Measurements from ENCODE around the gene NDST1.

The NDST1 gene

DNA sequence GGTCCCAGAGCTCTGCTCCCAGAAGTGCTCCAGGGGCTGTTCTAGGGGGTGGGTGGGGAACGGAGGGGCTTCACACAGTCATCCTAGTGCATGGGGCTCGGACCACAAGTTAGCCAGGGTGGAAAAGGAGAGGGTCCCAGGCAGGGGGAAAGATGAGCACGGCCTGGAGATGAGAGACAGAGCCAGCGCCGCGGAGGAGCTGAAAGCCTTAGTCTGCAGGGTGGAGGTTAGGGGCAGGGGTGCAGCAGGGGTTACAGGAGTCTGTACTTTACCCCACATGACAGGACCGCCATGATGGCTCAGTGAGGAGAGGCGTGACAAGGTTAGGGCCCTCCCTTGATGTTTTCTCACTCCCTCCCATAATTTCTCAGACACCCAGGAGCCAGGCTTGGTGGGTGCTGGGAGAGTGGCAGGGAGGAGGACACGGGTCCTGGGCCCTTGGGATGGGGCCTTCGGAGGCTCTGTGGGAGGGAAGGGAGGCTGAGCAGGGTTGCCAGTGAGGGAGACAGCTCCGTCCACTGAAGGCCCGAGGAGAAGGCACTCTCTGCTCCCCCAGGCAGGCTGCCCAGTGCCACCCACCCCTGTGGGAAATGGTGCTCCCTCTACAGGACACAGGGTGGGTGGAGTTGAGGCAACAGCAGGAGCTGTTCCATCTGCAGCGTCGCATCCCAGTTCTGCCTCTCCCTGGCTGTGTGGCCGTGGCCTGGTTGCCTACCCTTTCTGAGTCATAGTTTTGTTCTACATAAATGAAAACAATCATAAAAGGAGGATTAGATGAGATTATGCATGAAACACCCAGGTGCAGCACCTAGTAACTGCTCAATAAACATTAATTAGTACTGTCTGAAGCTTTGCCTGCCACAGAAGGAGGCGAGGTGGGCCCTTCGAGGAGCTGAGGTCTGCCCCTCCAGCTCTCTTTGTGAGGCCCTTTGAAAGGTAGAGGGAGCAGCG, 66.2 kb downstream of the NDST1 start:
- peak; percentile 9 for DNase-seq

DNA sequence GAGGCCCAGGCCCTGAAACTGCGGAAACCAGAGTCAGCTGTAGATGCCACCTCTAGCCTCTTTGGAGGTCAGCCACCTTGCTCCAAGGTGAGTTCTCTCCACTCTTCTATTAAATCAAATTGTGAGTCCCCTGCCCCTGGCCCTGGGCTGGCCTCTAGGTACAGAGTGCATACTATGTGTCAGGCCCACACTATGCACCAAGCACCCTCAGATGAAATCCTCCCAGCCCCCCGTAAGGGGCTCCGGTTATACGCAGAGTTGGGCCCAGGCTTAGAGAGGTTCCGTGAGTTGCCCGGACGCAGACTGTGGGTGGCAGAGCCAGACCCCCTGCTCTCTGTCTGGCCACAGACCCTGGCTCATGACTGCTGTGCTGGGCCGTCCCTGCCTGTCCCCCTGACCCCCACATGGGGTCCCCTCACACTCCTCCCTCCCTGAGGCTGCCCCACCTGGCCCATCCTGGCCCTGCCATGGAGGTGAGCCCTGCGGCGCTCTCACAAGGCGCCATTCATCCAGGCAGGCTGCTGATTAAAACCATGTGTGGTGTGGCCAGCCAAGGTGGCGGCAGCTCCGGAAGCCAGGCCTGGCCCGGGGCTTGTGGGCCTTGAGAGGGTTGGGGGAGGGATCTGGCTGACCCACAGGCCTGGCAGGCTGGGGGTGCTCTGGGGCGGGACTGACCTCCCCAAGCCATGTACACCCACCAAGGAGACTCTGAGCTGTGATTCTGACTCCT, 67.1 kb downstream of the NDST1 start:
- DNase-seq: no peak

DNA sequence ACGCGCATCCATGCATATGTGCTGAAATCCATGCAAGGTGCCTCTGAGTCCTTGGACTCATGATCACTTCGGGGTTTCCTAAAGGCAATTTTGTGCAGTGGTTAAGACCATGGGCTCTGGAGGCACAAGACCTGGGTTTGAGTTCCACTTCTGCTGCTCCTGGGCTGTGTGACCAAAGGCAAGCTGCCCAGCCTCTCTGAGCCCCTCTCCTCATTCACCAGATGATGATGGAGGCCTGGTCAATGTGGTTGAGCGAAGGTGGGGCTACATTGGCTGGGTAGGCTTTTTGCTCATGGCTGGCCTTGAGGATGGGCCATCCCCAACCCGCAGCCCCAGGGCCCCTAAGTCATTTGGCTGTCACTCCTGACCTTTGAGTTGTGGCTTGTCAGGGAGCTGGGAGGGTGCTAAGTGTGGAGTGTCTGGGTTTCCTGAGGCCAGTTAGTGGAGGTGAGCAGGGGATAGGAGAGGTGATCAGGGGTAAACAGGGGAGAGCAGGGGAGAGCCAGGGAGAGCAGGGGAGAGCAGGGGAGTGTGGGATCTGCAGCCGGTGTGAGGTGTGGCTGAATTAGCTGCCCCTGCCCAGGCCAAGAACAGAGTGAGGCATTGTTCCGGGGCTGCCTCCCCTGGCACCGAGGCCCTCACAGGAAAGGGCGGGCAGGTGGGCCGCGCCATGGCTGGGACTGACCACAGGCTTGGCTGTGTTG, 68.0 kb downstream of the NDST1 start:
- DNase-seq: no peak

DNA sequence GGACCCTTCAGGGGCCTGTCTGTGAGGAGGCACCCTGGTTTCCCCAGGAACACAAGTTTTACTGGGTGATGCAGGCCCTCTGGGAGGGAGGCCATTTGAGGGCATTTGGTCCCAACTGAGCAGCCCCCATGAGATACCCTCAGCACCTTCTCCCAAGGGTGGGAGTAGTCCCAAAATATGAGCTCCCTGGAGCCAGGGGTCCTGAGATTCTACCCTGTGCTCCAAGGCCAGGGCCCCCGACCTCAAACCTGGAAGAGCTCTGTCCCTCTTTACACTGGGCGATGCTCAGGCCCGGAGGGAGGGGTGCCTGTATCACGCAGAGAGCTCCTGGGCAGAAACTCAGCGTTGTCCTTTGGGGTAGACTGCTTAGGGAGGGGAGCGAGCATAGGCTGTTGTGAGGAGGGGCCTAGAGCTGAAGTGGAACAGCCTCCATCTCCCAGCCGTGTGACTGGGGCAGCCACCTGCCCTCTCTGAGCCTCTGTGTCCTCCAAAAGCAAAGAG, 68.6 kb downstream of the NDST1 start:
- no peak for DNase-seq

DNA sequence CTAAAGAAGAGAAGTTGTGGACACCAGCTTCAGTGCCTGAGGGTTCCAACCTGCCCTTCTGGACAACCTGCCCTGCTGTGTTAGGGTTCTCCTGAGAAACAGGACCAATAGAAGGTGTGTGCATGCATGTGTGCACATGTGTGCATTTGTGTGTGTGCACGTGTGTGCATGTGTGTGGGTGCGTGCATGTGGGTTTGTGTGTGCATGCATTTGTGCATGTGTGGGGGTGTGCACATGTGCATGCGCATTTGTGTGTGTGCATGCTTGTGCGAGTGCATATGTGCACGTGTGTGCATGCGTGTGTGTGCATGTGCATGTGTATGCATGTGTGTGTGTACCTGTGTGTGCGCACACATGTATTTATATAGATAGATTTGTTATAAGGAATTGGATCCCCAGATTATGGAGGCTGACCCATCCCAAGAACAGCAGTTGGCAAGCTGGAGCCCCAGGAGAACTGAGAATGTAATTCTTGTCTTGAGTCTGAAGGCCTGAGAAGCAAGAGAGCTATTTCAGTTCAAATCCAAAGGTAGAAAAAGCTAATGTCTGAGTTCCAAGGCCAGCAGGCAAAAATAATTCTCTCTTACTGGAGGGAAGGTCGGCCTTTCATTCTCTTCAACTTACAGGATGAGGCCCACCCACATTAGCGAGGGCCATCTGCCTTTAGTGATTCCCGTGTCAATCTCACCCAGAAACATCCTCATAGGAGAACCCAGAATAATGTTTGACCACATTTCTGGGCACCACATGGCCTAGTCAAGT, 69.6 kb downstream of the NDST1 start:
- no peak for DNase-seq

DNA sequence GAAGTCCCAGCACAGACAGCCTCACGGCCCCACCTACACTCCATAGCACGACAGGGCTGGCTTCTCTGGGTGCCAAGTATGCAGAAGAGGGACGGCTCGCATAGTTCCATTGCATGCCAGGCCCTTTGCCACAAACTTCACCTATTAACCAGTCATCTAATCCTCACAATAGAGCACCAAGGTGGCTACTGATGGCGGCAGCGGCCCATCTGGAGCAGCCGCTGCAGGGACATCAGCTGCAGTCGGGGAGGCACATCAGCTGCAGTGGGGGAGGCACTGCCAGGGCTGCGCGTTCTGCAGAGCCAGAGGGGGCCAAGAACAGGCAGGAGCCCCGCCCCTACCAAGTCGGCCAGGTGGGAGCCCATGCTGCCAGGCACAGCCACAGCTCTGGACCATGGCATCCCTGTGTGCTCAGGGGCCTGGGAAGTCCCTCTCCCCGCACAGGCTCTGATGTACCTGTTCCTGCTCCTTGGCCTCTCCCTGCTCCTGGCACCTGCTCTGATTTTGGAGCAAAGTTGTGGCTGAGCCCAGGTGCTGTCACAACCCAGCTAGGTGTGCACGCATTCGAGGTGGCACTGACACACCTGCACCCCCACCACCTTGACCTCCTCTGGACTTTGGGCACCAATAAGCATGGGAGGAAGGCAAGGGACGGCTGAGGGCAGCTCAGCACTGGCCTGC, 71.0 kb downstream of the NDST1 start:
- no peak for DNase-seq

DNA sequence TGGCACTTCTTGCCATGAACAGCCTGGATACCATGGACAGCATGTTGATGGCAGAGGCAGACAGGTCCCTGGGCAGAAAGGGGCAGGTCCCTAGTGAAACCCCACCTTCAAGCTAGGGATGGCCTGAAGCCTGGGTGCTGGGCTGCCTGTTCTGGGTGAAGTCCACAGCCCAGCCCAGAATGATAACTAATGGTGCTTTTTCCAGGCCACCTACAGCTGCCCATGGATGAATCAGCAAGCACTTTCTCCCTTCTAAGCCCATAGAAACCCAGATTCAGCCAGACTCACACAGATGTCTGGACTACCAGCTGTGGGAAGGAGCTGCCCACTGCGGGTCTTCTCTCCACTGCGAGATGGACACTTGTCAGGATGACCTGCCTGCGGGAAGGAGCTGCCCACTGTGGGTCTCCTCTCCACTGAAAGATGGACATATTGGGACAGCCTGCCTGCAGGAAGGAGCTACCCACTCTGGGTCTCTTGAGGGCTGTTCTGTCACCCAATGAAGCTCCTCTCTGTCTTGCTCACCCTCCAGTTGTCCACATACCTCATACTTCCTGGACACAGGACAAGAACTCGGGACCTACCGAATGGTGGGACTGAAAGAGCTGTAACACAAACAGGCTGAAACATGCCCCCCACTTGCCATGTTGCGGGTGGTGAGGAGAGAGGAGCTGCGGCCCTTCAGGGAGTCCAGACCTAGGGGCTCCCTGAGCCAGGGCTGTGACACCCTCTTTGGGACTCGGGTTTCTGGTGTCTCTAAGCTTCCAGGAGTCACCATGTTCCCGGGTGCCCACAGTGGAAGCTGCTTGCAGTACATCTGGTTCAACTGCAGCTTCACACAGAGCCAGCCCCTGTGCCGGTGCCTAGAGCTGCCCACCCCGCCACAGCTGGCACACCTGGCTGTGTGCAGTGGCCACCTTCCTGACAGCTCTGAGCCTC, 71.8 kb downstream of the NDST1 start:
- DNase-seq: no peak

DNA sequence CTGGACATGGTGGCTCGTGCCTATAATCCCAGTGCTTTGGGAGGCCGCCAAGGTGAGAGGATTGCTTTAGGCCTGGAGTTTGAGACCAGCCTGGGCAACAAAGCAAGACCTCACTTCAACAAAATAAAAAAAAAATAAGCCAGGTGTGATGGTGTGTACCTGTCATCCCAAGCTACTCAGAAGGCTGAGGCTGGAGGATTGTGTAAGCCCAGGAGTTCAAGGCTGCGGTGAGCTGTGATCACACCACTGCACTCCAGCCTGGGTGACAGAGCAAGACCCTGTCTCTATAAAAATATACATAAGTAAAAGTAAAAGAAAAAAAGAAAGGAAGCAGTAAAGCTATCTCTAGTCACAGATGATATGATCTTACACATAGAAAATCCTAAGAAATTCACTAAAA, 73.0 kb downstream of the NDST1 start:
- no peak for DNase-seq

DNA sequence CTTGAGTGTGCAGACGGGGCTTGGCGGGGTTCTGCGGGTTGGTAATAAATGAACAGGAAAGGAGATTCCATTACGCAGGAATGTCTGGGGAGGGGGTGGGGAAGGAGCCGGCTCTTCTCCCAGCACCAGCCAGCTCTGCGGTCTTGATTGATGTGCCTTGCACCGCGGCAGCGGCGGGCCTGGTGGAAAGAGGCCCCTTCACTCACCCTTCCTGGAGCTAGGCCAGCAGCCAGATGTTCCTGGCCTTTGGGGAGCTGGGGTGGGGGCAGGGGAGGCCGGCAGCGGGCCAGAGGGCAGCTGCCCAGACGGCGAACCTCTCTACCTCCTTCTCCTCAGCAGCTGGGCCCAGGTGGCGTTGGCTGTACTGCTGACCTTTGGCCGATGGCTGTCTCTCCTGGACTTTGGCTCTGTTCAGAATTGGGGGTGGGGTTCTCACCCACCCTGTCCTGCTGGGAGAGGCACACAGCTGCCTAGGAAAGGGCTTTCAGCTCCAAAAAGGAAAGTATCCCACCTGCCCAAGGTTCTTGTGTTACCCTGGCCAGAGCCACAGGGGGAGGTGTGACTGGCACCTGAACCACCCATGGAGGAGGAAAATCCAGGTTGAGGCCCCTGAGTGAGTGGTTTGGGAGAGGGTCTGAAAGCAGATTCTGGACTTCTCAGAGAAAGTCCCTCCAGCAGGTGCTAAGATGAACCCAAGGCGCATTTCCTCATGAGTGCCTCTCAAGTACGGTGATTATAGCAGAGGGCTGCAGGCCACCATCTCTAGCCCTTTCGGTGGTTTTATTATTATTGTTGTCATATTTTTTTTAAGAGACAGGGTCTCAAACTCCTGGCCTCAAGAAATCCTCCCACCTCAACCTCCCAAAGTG, 74.5 kb downstream of the NDST1 start:
- peak; percentile 72 for DNase-seq

DNA sequence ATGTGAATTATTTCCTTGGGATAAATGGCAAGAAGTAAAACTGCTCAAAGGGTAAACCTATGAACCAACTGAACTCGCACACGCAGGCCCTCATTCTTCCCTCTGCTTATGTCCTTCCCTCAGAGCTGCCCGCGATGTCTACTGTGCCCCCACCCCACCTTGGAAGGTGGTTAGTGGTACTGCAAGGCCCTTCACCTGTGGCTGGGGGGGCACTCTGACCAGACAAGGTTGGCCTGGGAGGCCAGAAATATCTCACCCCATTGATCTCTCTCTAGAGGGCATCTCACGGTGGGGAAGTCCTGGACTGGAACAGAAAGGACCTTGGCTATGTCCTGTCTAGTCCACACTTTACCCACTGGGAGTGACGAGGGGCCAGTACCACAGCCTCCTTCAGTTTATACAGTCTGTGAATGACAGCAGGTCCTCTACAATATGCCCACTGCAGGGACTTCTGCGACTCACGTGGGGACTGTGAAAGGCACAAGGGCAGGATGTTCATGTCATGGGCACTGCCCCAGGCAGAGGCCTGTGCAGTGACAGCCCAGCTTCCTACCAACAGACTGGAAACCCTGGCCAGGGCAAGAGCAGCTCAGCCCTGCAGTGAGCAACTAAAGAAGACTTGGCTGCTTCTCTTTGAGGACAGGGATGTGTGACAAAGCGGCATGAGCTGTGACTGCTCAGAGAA, 75.8 kb downstream of the NDST1 start:
- DNase-seq: peak; percentile 29

DNA sequence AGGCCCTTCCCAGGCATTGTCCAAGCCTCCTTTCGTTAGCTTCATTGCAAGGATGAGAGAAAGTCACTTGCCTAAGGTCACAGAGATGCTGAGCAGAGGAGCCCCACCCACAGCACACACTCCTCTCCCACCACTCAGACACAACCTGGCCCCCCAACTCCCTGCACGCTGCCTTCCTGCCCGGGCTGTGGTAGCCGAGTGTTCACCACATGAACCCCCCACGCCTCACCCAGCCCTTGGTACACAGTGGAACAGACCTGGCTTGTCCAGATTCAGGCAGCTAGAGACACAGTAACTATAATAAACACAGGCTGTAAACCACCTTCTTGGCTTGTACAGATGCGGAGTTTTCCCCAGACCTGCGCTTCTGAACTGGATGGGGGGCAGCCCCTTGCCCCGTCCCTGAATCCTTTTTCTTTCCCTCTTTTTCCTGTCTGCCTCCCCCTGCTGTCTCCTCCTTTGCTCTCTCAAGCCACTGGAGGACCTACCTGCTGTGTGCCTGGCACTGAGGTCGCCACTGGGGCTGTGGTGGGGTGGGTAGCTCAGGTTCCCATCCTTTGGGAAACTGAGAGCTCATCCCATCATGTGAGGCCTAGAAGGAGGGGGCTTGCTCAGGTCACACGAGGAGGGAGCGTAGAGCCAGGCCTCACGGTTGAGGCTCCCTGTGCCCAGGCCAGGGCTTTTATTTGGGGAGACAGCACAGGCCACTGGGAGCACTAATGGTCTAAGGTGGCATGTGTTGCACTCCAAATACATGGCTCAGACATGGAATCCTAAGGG, 76.8 kb downstream of the NDST1 start:
- DNase-seq: no peak

DNA sequence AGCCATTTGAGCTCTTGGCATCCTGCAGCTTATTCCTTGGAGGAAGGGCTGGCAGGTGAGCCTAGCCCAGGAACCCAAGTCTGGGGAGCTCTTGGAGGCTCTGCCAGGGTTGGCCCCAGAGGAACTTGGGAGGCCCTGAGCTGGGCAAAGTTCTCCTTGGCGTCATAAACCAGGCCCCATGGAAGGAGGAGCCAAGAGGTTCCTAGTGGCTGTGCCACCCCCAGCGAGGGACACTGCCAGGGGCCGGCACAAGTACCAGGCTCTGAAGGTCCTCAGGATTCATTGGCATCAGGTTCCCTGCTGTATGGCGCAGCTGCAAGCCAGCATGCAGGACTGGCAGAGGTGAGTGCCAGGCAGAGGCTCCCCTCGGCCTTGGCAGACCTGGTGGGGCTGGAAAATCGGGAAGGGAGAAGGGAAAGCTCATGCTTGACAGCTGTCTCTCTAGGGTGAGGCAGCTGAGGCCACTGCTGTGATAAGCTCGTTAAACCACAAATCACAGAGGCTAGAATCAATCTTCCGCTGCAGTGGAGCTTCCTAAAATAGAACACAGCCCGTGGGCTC, 77.9 kb downstream of the NDST1 start:
- DNase-seq: no peak

DNA sequence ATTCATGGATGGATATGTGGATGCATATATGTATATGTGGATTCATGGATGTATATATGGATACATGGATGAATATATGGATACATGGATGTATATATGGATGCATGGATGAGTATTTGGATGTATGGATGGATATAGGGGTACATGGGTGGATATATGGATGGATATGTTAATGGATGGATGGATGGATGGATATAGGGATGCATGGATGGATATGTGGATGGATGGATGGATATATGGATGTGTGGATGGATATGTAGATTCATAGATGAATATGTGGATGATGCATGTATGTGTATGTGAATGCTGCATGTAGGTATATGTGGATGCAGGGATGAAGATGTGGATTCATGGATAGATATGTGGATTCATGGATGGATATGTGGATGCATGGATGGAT, 79.1 kb downstream of the NDST1 start:
- no peak for DNase-seq

DNA sequence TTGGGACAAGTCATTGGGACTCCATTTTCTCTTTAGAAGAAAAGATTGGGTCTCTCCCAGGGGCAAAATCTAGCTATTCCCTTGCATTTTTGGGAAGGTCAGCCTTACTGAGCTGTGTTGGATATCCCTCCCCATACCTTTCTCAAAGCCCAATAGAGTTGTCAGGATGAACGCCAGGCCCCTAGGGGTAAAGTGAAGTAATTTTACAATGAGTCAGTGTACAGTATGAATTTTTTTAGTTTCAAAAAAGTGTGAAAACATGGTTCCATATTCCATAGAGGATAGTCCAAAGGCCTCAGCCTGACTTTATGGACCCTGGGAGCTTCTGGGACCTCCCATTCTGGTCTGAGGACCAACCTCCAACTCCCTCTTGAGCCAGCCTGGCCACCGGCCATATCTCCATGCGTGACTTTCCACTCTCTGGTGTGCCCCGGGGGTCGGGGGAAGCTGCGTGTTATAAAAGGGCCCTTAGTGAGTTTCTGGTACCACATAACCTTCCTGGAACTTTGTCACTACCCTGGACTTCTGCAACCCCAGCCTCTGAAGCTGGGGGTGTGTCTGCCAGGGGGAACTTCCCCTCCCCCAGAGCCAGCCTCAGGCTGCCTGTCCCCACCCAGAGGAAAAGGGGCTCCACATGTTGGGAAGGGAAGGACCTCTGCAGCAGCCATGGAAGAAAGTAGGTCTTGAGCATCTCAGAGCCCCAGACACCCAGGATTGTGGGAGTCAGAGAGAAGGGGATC, 80.1 kb downstream of the NDST1 start:
- DNase-seq: no peak

DNA sequence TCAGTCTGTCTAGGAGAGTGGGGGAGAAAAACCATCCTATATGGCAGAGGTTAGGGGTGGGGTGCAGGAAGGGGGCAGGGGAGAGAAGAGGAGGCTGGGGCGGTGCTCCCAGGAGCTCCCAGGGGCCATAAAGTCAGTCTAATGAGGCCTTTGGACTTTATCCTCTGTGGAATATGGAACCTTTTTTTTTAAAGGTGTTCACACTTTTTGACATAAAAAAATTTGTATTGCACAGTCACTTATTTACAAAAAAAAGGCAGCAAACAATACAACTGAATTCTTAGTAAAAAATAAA, 80.6 kb downstream of the NDST1 start:
- no peak for DNase-seq

DNA sequence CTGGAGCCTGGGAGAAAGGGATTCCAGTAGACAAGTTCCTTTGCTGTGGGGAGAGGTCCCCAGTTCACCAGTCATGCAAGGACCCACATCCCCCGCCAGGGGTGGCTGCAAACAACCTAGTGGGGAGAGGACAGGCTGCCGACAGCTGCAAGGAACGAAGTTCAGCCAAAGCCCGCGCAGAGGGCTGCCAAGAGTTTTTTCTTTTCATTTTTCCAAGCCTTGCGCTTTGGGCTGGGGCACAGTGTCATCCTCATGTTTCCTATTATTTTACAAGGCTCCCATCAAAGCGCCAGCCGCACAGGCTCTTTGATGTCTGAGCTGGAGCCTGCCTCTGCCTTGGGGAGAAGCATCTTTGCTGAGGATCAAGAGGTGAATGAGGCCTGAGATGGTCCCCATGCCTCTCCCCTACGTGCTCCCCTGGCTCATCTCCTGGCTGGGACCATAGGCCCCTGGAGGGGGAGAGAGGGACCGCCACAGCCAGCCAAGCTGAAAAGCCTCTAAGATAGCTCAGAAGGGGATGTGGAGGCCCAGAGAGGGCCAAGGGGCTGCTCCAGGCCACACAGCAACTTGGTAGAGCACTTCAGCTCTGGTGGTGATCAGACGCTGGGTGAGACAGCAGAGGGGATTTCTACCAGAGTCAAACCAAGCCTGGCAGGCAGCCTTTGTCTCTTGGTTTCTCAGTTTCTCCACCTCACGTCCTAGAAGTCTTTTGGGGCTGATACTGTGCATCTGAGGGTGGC, 82.1 kb downstream of the NDST1 start:
- no peak for DNase-seq
